Endothelial cell of umbilical vein (primary cell): ENCODE data around the gene KAT6B. TPM values are rescaled to one million over a fixed set of nuclear protein-coding genes. Genes with fewer than 3 reads are reported as not detected.

Experiments
- BruUV-seq: library from RNA; stranded (reverse); fragments of 400-500 nt; replicated peaks from 2 replicates; lab custom pipeline; 2021; lab: Mats Ljungman, UMichigan
- CTCF ChIA-PET: fragments of 300-600, 350-600 bp; sonication (Branson Sonifier 250); formaldehyde crosslinking; loops from one replicate; lab custom pipeline; 2021; ENCODE audit warnings: antibody characterized with exemption, inconsistent platforms; lab: Charles Lee
- POLR2A ChIA-PET: fragments of 300-600, 350-600 bp; sonication (Branson Sonifier 250); formaldehyde crosslinking; loops from one replicate; lab custom pipeline; 2021; ENCODE audit warnings: antibody characterized with exemption, inconsistent platforms; lab: Charles Lee
- DNase-seq: peaks from one replicate; pipeline ENCODE4 v3.0.0-alpha.2; 2011; ENCODE audit warnings: low read depth, low spot score
- FAIRE-seq: peaks from 2 replicates; lab custom pipeline; 2011; peaks lifted over from hg19 to GRCh38; lab: Jason Lieb, UNC
- H2AFZ ChIP-seq: 2 replicates; pipeline ENCODE4 v1.6.0; 2012; ENCODE audit warnings: low read depth, low read length, control low read depth, inconsistent platforms
- H3K27ac ChIP-seq: 2 replicates; pipeline ENCODE4 v1.5.1; 2011; ENCODE audit warnings: low read depth, mild to moderate bottlenecking, control low read depth, low read length, moderate library complexity; ENCODE audit not compliant: insufficient read depth
- H3K27me3 ChIP-seq, 2 experiments: 2 replicates each; pipeline versions ENCODE4 v1.6.0 to v1.6.1; 2011; ENCODE audit warnings: low read length in 2 of 2, mixed read lengths in 1 of 2; ENCODE audit not compliant: control insufficient read depth in 2 of 2, insufficient read depth in 2 of 2
- H3K36me3 ChIP-seq, 2 experiments: 2 replicates in 1 of 2; 3 replicates in 1 of 2; pipeline ENCODE4 v1.5.1; 2011; ENCODE audit warnings: low read length in 2 of 2, mild to moderate bottlenecking in 1 of 2, moderate library complexity in 1 of 2; ENCODE audit not compliant: control insufficient read depth in 2 of 2, insufficient read depth in 2 of 2; ENCODE audit errors: extremely low read depth in 1 of 2
- H3K4me1 ChIP-seq: 3 replicates; pipeline ENCODE4 v1.5.1; 2011; ENCODE audit warnings: mild to moderate bottlenecking, low read length; ENCODE audit not compliant: control insufficient read depth, insufficient read depth; ENCODE audit errors: extremely low read depth
- H3K4me2 ChIP-seq: 2 replicates; pipeline ENCODE4 v1.6.1; 2011; ENCODE audit warnings: low read length, control low read depth, mixed read lengths; ENCODE audit not compliant: insufficient read depth
- H3K4me3 ChIP-seq, 3 experiments: fragments of 200-600 bp in 1 of 3; sonication (generic), shearing (Covaris generic) in 1 of 3; replicated peaks in 1 of 3; 2 replicates each; pipeline ENCODE4 v1.5.1; 2011 to 2016; ENCODE audit warnings: control low read depth in 3 of 3, low read length in 3 of 3, mild to moderate bottlenecking in 2 of 3, inconsistent platforms in 1 of 3, low read depth in 1 of 3, moderate library complexity in 1 of 3; ENCODE audit not compliant: insufficient read depth in 1 of 3
- H3K79me2 ChIP-seq: 2 replicates; pipeline ENCODE4 v1.6.0; 2012; ENCODE audit warnings: low read length, inconsistent platforms; ENCODE audit not compliant: control insufficient read depth, insufficient read depth
- H3K9ac ChIP-seq: replicated peaks from 2 replicates; pipeline ENCODE3; 2011; ENCODE audit warnings: low read length, control low read depth; ENCODE audit not compliant: insufficient read depth; ENCODE audit errors: extremely low read depth
- H3K9me1 ChIP-seq: replicated peaks from 3 replicates; pipeline ENCODE4 v1.6.0; 2011; ENCODE audit warnings: mild to moderate bottlenecking, low read length; ENCODE audit not compliant: control insufficient read depth, insufficient read depth; ENCODE audit errors: extremely low read depth
- H3K9me3 ChIP-seq: replicated peaks from 2 replicates; pipeline ENCODE4 v1.5.1; 2012; ENCODE audit warnings: low read length, inconsistent platforms; ENCODE audit not compliant: control insufficient read depth, insufficient read depth
- H4K20me1 ChIP-seq: replicated peaks from 2 replicates; pipeline ENCODE3; 2011; ENCODE audit warnings: mild to moderate bottlenecking, low read length; ENCODE audit not compliant: control insufficient read depth, insufficient read depth; ENCODE audit errors: extremely low read depth
- EZH2 ChIP-seq: IDR thresholded peaks from 2 replicates; pipeline ENCODE4 v1.6.1; 2012; ENCODE audit warnings: borderline replicate concordance, low read depth, mild to moderate bottlenecking, moderate library complexity, low read length, inconsistent platforms; ENCODE audit not compliant: severe bottlenecking
- FOS ChIP-seq: IDR thresholded peaks from 2 replicates; pipeline ENCODE4 v1.6.1; 2011; ENCODE audit warnings: mild to moderate bottlenecking, low read length, moderate library complexity, borderline replicate concordance; ENCODE audit not compliant: insufficient read depth
- GATA2 ChIP-seq: IDR thresholded peaks from 2 replicates; pipeline ENCODE4 v1.7.0; 2011; ENCODE audit warnings: low read depth, mild to moderate bottlenecking, moderate library complexity, mixed read lengths, low read length; ENCODE audit not compliant: insufficient read length, insufficient read depth
- JUN ChIP-seq: IDR thresholded peaks from 2 replicates; pipeline ENCODE4 v1.6.1; 2011; ENCODE audit warnings: borderline replicate concordance, low read depth; ENCODE audit not compliant: insufficient read length, insufficient read depth
- MYC ChIP-seq: IDR thresholded peaks from one replicate; pipeline ENCODE4 v1.6.1; 2011; ENCODE audit warnings: mild to moderate bottlenecking, low read depth, low read length
- POLR2A ChIP-seq: IDR thresholded peaks from 2 replicates; pipeline ENCODE4 v1.6.1; 2012; ENCODE audit warnings: low read depth, mild to moderate bottlenecking, control low read depth, low read length
- POLR2AphosphoS5 ChIP-seq: IDR thresholded peaks from 2 replicates; pipeline ENCODE4 v1.6.1; 2012; ENCODE audit warnings: low read depth, mild to moderate bottlenecking, control low read depth, low read length, moderate library complexity; ENCODE audit not compliant: insufficient read depth
- dilution Hi-C: fragments of 300-500 bp; cut with MboI; formaldehyde crosslinking; loops from one replicate; pipeline ENCODE4 v1.15.0; 2019; ENCODE audit warnings: low sequenced_read_pairs; ENCODE audit not compliant: extremely low pct_ligation_motif_present
- intact Hi-C: fragments of 100-400 bp; cut with micrococcal nuclease; formaldehyde crosslinking; loops from one replicate; pipeline ENCODE4 v1.10.0; 2022
- polyA plus RNA-seq, 4 experiments: library from polyadenylated mRNA; depleted of rRNA in 3 of 4; stranded (reverse) in 3 of 4; unstranded in 1 of 4; fragments of >200 nt; gene quantifications; 2 replicates each; pipeline versions ENCODE4 v1.2.1 to v1.2.3, GENCODE V29; 2011 to 2012; ENCODE audit warnings: missing spikeins in 1 of 4
- total RNA-seq: library from RNA; stranded (reverse); gene quantifications from 2 replicates; pipeline ENCODE4 v1.2.3, GENCODE V29; 2021
- TF ChIP-seq, protein P1 (sequence below): IDR thresholded peaks from 2 replicates; pipeline ENCODE4 v1.6.1; 2011; ENCODE audit not compliant: insufficient read depth, insufficient read length
- TF ChIP-seq, protein P2 (sequence below), 2 donors: IDR thresholded peaks; 1 replicate in 1 of 2; 2 replicates in 1 of 2; pipeline ENCODE4 v1.5.1; 2011; ENCODE audit warnings: low read length in 2 of 2, mild to moderate bottlenecking in 2 of 2, moderate library complexity in 2 of 2, control low read depth in 1 of 2, inconsistent platforms in 1 of 2, low read depth in 1 of 2; ENCODE audit not compliant: insufficient read depth in 1 of 2; ENCODE audit errors: extremely low read depth in 1 of 2

Gene KAT6B
- total and polyA plus RNA-seq, 2 donors (not counting 3 experiments of a cell fraction or from before 2014, with no cell fraction given): 4.5 to 17.0 TPM

DNA sequence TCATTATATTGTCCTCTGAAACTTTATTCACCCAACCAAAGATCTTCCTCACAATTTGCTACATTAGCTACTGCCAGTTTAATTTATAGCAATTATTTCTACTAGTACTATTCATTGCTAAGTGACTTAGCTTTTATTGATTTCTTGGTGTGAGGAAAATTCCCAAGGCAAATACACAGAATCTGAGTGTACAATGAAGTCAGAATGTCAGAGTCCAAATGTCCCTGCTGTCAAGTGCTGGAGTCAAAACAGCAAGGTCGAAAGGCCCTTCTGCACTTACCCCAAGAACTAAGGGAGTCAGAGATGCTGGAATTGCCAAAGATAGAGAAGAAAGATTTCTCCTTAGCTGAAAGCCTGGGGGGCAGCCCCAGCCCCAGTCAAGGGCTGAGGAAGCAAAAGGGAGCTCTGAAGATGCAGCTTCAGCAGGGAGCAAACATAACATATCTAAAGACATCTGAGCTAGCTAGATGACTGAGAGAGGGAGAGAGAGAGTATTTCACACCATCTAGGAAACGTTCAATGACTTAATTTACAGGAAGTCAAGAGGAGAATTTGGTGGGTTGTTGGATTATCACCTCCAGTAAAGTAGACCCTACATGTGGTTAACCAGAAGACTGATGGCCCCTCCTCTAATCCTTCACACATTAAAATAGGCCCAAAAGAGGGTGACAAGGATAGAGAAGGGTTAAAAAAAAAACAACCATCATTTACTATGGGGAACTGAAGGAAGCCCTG is 248.5 kb downstream of the KAT6B start:
- no peak overlapping the region for H2AFZ ChIP-seq
- no peak overlapping the region for H3K4me3 ChIP-seq
- no peaks in the 10 kb centered on the region for H3K9me3 ChIP-seq
- no peak overlapping the region for H3K4me2 ChIP-seq
- FAIRE-seq (no peak), DNase-seq (no peak)
- POLR2A ChIA-PET: interaction anchor here (0.6 kb wide), 1 partner anchor 134 kb away, joined by 3 read pairs; no protein-coding TSS in a partner anchor
- TF ChIP-seq, protein P1, sequence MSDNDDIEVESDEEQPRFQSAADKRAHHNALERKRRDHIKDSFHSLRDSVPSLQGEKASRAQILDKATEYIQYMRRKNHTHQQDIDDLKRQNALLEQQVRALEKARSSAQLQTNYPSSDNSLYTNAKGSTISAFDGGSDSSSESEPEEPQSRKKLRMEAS: no peak
- TF ChIP-seq FOS: no peak
- no peak for TF ChIP-seq EZH2
- TF ChIP-seq, protein P2, sequence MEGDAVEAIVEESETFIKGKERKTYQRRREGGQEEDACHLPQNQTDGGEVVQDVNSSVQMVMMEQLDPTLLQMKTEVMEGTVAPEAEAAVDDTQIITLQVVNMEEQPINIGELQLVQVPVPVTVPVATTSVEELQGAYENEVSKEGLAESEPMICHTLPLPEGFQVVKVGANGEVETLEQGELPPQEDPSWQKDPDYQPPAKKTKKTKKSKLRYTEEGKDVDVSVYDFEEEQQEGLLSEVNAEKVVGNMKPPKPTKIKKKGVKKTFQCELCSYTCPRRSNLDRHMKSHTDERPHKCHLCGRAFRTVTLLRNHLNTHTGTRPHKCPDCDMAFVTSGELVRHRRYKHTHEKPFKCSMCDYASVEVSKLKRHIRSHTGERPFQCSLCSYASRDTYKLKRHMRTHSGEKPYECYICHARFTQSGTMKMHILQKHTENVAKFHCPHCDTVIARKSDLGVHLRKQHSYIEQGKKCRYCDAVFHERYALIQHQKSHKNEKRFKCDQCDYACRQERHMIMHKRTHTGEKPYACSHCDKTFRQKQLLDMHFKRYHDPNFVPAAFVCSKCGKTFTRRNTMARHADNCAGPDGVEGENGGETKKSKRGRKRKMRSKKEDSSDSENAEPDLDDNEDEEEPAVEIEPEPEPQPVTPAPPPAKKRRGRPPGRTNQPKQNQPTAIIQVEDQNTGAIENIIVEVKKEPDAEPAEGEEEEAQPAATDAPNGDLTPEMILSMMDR (IDR thresholded peaks at IDR 0.05; ENCODE audit: extremely low read depth in 1 of 2, insufficient read depth in 1 of 2, low read depth in 1 of 2, low read length in 2 of 2): no peak
- TF ChIP-seq GATA2: no peak
- no peak for TF ChIP-seq JUN
- no peak for TF ChIP-seq POLR2A
- no peak for TF ChIP-seq MYC
- TF ChIP-seq POLR2AphosphoS5: no peak
- no peaks in the 10 kb centered on the region for H3K79me2 ChIP-seq
- H3K27ac ChIP-seq: no peak overlapping the region
- no peaks in the 10 kb centered on the region for H4K20me1 ChIP-seq
- BruUV-seq: no TSS peak
- no peaks in the 10 kb centered on the region for H3K27me3 ChIP-seq
- no peaks in the 10 kb centered on the region for H3K36me3 ChIP-seq
- H3K9ac ChIP-seq: no peak overlapping the region
- H3K9me1 ChIP-seq: no peaks in the 10 kb centered on the region
- no peaks in the 10 kb centered on the region for H3K4me1 ChIP-seq
- intact Hi-C loops (no loop called here), dilution Hi-C loops (no loop called here)
- CTCF ChIA-PET: interaction anchor here (1.3 kb wide), 1 partner anchor 321 kb away, joined by 3 read pairs; no protein-coding TSS in a partner anchor
